ENCODE measurements around the gene RABAC1. TPM values are rescaled to one million over a fixed set of nuclear protein-coding genes. Genes with fewer than 3 reads are reported as not detected.

RABAC1 gene
- total and polyA plus RNA-seq, 2 of the 8 experiments (the other 6 are each of a cell fraction or from before 2014, with no cell fraction given): 124 to 439 TPM

GRCh38 chr19:41909706-41910105, 49.4 kb downstream of the RABAC1 start:
- H4K8ac ChIP-seq (ENCODE audit: extremely low read depth, insufficient read depth, low read length): no peak overlapping the region; the same call in 1 of the 2 replicates
- H4K20me1 ChIP-seq (replicated peaks in 1 of 2; ENCODE audit: control insufficient read depth in 1 of 2, insufficient read depth in 2 of 2, low read length in 2 of 2): peaks cover 6 to 25% of the 10 kb centered on the region in 2 experiments
- no peak overlapping the region for H3K4ac ChIP-seq (replicated peaks; ENCODE audit: insufficient read length, low read depth, low read length)
- H3K4me3 ChIP-seq (ENCODE audit: extremely low read depth in 1 of 4, insufficient read depth in 2 of 4, low read depth in 3 of 4, low read length in 4 of 4): no peak overlapping the region
- no peak overlapping the region for H2BK15ac ChIP-seq (ENCODE audit: low read length)
- H3K14ac ChIP-seq (ENCODE audit: insufficient read length): no peak overlapping the region
- H3K23ac ChIP-seq (ENCODE audit: insufficient read length): no peak overlapping the region
- H3K9me3 ChIP-seq (ENCODE audit: insufficient read depth in 2 of 2, low read depth in 1 of 2, low read length in 1 of 2): no peaks in the 10 kb centered on the region
- no peaks in the 10 kb centered on the region for H3K79me2 ChIP-seq (ENCODE audit: control insufficient read depth in 1 of 2, insufficient read depth in 2 of 2, low read length in 2 of 2)
- H3K79me1 ChIP-seq (ENCODE audit: low read depth, low read length): peaks cover 2% of the 10 kb centered on the region; the same call in 1 of the 2 replicates
- POLR2A ChIA-PET (ENCODE audit: partially characterized antibody): interaction anchor here (0.8 to 13.1 kb wide), 8 partner anchors 9 to 49 kb away, joined by 3 to 167 read pairs (median 4); no protein-coding TSS in a partner anchor
- no peak overlapping the region for H3K9ac ChIP-seq (replicated peaks in 1 of 4; ENCODE audit: extremely low read depth in 1 of 4, low read depth in 3 of 4, low read length in 3 of 4)
- CTCF ChIA-PET (ENCODE audit: partially characterized antibody): interaction anchor here (0.7 to 1.2 kb wide), 5 partner anchors 11 to 35 kb away, joined by 3 read pairs; no protein-coding TSS in a partner anchor
- no peak overlapping the region for H2BK5ac ChIP-seq (ENCODE audit: low read depth, low read length)
- no peak for DNase-seq (ENCODE audit: low read depth in 1 of 2, low spot score in 2 of 2)
- H2BK120ac ChIP-seq (replicated peaks; ENCODE audit: low read depth, low read length): no peak overlapping the region
- no peak overlapping the region for H2AFZ ChIP-seq (ENCODE audit: low read length)
- H3K56ac ChIP-seq (replicated peaks; ENCODE audit: insufficient read length, low read depth, low read length): no peak overlapping the region
- H3K27me3 ChIP-seq (replicated peaks in 1 of 4; ENCODE audit: control insufficient read depth in 3 of 4, extremely low read depth in 1 of 4, insufficient read depth in 3 of 4, low read length in 3 of 4): peaks cover 40 to 55% (median 51%) of the 10 kb centered on the region in 4 experiments
- no peak overlapping the region for H2AK5ac ChIP-seq (ENCODE audit: low read depth, low read length)
- H3K23me2 ChIP-seq (ENCODE audit: low read depth, low read length): peaks cover 5% of the 10 kb centered on the region; the same call in 1 of the 2 replicates
- peaks cover 0 to 18% (median 3%) of the 10 kb centered on the region in 4 experiments; a peak in 5 of 7 replicates for H3K4me1 ChIP-seq (replicated peaks in 1 of 4; ENCODE audit: control insufficient read depth in 3 of 4, insufficient read depth in 4 of 4, low read length in 3 of 4)
- FAIRE-seq: no peak
- H3K27ac ChIP-seq (ENCODE audit: low read depth, low read length): no peak overlapping the region
- WGBS, 2 experiments (ENCODE audit: extremely low coverage in 1 of 2, insufficient coverage in 1 of 2, insufficient read length in 1 of 2, insufficient replicate concordance in 2 of 2, low coverage in 1 of 2, low lambda C conversion rate in 2 of 2, missing lambda C conversion rate in 1 of 2): 79% methylated on average over 6 of the region's 13 CpGs; no CpG with 5 or more reads in 1 of the 2 experiments
- H3K18ac ChIP-seq (ENCODE audit: extremely low read depth, low read length): no peak overlapping the region
- no peak overlapping the region for H4K5ac ChIP-seq (ENCODE audit: insufficient read length, low read depth, low read length)
- 0 out of 2 replicates have a peak overlapping the region, but pooled peaks have one; percentile 11 for H2BK12ac ChIP-seq (ENCODE audit: low read depth, low read length)
- H2BK20ac ChIP-seq (ENCODE audit: low read length): no peak overlapping the region
- no peak overlapping the region for H3K4me2 ChIP-seq (ENCODE audit: insufficient read depth in 1 of 2, low read depth in 2 of 2, low read length in 2 of 2)
- peaks cover 0 to 8% (median 0%) of the 10 kb centered on the region in 4 experiments; a peak in 5 of 8 replicates for H3K36me3 ChIP-seq (ENCODE audit: control insufficient read depth in 2 of 4, insufficient read depth in 4 of 4, low read length in 3 of 4)
- H4K91ac ChIP-seq (replicated peaks; ENCODE audit: insufficient read length, low read length): no peak overlapping the region
- TF ChIP-seq POLR2A (IDR thresholded peaks at IDR 0.05; ENCODE audit: control extremely low read depth in 1 of 2, low read depth in 2 of 2, low read length in 2 of 2): no peak

Data from H1 (cell line).